HepG2 (cell line): Measurements from ENCODE around the gene SPATA33. TPM values are rescaled to one million over a fixed set of nuclear protein-coding genes. Genes with fewer than 3 reads are reported as not detected.

Source experiments
- CSRNP2 ChIP-seq: sonication (generic); formaldehyde crosslinking; conservative IDR thresholded peaks from 2 replicates; pipeline ENCODE4 v1.8.0; 2022; ENCODE audit warnings: low read depth, missing genetic modification reagents
- HNRNPUL1 ChIP-seq: fragments of 200-400 bp; formaldehyde crosslinking; IDR thresholded peaks from 2 replicates; pipeline ENCODE4 v1.6.1; 2017; ENCODE audit warnings: low read depth, mild to moderate bottlenecking, low read length, moderate library complexity
- NFIB ChIP-seq: sonication (generic); formaldehyde crosslinking; IDR thresholded peaks from 2 replicates; pipeline ENCODE4 v1.9.0; 2021; ENCODE audit warnings: missing genetic modification reagents, mild to moderate bottlenecking, borderline replicate concordance
- RBFOX2 ChIP-seq: fragments of 200-400 bp; formaldehyde crosslinking; IDR thresholded peaks from 2 replicates; pipeline ENCODE4 v1.6.1; 2017; ENCODE audit warnings: low read depth, mild to moderate bottlenecking, low read length
- RERE ChIP-seq: IDR thresholded peaks from 2 replicates; pipeline ENCODE4 v1.6.1; 2016; ENCODE audit warnings: low read depth, missing genetic modification reagents, missing compliant biosample characterization
- SRSF4 ChIP-seq: fragments of 200-400 bp; formaldehyde crosslinking; IDR thresholded peaks from one replicate; pipeline ENCODE4 v1.6.1; 2018; ENCODE audit warnings: mild to moderate bottlenecking, low read depth, low read length, moderate library complexity; ENCODE audit not compliant: poor library complexity, severe bottlenecking
- TP53 ChIP-seq: sonication (generic); formaldehyde crosslinking; conservative IDR thresholded peaks from 2 replicates; pipeline ENCODE4 v1.4.0; 2020; ENCODE audit warnings: missing genetic modification reagents
- TSC22D2 ChIP-seq: sonication (generic); formaldehyde crosslinking; IDR thresholded peaks from 2 replicates; pipeline ENCODE4 v1.5.1; 2020; ENCODE audit warnings: missing genetic modification reagents, mild to moderate bottlenecking, borderline replicate concordance
- ZNF335 ChIP-seq: sonication (generic); formaldehyde crosslinking; IDR thresholded peaks from 2 replicates; pipeline ENCODE4 v1.4.0; 2020; ENCODE audit warnings: missing genetic modification reagents
- ZNF609 ChIP-seq: sonication (generic); formaldehyde crosslinking; IDR thresholded peaks from 2 replicates; pipeline ENCODE4 v1.4.0; 2020; ENCODE audit warnings: mild to moderate bottlenecking, missing genetic modification reagents, borderline replicate concordance
- ZNF713 ChIP-seq: sonication (generic); formaldehyde crosslinking; IDR thresholded peaks from 2 replicates; pipeline ENCODE4 v1.4.0; 2020; ENCODE audit warnings: mild to moderate bottlenecking, missing genetic modification reagents
- ZSCAN21 ChIP-seq: sonication (generic); formaldehyde crosslinking; IDR thresholded peaks from 2 replicates; pipeline ENCODE4 v1.8.0; 2022; ENCODE audit warnings: mild to moderate bottlenecking, missing genetic modification reagents, moderate library complexity, borderline replicate concordance
- polyA plus RNA-seq, 8 experiments: library from polyadenylated mRNA; depleted of rRNA in 3 of 8; stranded (reverse) in 7 of 8; unstranded in 1 of 8; fragments of >200 nt; fragmentation: Illumina TruSeq in 4 of 8; extraction: Trizol in 4 of 8; gene quantifications; 2 replicates each; pipeline versions ENCODE4 v1.2.1 to v1.2.3, GENCODE V29; 2011 to 2016; ENCODE audit warnings: low read depth in 4 of 8, missing spikeins in 1 of 8, mixed read lengths in 1 of 8; ENCODE audit not compliant: insufficient read depth in 1 of 8
- total RNA-seq, 5 experiments: library from RNA; depleted of rRNA; stranded (reverse); fragments of >200 nt; fragmentation: Illumina TruSeq; extraction: Trizol; gene quantifications; 2 replicates each; pipeline ENCODE4 v1.2.3, GENCODE V29; 2016; ENCODE audit warnings: low read depth in 1 of 5

Gene SPATA33
- total and polyA plus RNA-seq, 2 of the 13 experiments (the other 11 are each of a cell fraction or from before 2014, with no cell fraction given) = 5.7 to 11.0 TPM

- TF ChIP-seq ZNF609 (CRISPR knock-in tag) (no peak), ZNF713 (0 out of 2 replicates have a peak, but pooled peaks have one; percentile 50), RBFOX2 (peak; percentile 61), NFIB (no peak), RERE (CRISPR knock-in tag) (0 out of 2 replicates have a peak, but pooled peaks have one; percentile 33), TSC22D2 (CRISPR knock-in tag) (0 out of 2 replicates have a peak, but pooled peaks have one; percentile 47), ZSCAN21 (CRISPR knock-in tag) (peak; percentile 84), SRSF4 (no peak), TP53 (CRISPR knock-in tag) (peak; percentile 78; the same call in 1 of the 2 replicates), HNRNPUL1 (no peak), ZNF335 (CRISPR knock-in tag) (0 out of 2 replicates have a peak, but pooled peaks have one; percentile 0), CSRNP2 (no peak)
Observed at GRCh38 chr16:89700649-89701424, 43.2 kb downstream of the SPATA33 start (continued).
